ENCODE data around the gene MED7. TPM values are rescaled to one million over a fixed set of nuclear protein-coding genes. Genes with fewer than 3 reads are reported as not detected.

Gene MED7
- total and polyA plus RNA-seq, 12 donors: 9.5 to 45.3 (median 17.2) TPM

DNA sequence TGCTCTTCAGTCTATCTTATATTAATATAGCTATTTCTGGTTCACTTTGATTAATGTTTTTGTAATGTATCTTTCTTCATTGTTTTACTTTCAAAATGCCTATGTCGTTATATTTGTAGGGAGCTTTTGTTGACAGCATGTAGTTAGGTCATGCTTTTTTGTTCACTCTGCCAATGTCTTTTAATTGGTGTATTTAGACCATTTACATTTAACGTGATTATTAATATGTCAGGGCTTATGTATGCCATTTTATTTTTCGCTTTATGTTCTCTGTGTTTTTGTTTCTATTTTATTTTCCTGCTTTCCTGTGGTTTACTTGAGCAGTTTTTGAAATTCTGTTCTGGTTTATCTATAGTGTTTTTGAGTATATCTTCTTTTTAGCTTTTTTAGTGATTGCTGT is 12.6 kb upstream of the MED7 start:
- no peak overlapping the region for H3K4me3 ChIP-seq
- H3K27ac ChIP-seq: no peak overlapping the region
- intact Hi-C loops (cut with DNase I): loop anchor here in 1 of 2 donors (10.0 kb wide), 1 partner anchor 160 kb away; no protein-coding TSS in a partner anchor
- 69 to 89% (median 84%) methylated on average over 3 of the region's 3 CpGs for WGBS, 4 donors
- TF ChIP-seq POLR2A (IDR thresholded peaks at IDR 0.05): no peak
- TF ChIP-seq, protein P1, sequence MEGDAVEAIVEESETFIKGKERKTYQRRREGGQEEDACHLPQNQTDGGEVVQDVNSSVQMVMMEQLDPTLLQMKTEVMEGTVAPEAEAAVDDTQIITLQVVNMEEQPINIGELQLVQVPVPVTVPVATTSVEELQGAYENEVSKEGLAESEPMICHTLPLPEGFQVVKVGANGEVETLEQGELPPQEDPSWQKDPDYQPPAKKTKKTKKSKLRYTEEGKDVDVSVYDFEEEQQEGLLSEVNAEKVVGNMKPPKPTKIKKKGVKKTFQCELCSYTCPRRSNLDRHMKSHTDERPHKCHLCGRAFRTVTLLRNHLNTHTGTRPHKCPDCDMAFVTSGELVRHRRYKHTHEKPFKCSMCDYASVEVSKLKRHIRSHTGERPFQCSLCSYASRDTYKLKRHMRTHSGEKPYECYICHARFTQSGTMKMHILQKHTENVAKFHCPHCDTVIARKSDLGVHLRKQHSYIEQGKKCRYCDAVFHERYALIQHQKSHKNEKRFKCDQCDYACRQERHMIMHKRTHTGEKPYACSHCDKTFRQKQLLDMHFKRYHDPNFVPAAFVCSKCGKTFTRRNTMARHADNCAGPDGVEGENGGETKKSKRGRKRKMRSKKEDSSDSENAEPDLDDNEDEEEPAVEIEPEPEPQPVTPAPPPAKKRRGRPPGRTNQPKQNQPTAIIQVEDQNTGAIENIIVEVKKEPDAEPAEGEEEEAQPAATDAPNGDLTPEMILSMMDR (IDR thresholded peaks at IDR 0.05): no peak
- no peaks in the 10 kb centered on the region for H3K36me3 ChIP-seq (replicated peaks in 1 of 2)
- DNase-seq: no peak
- no peaks in the 10 kb centered on the region for H3K4me1 ChIP-seq (replicated peaks in 1 of 2)
- no peaks in the 10 kb centered on the region for H3K9me3 ChIP-seq (replicated peaks in 1 of 3)
- peaks cover 3% of the 10 kb centered on the region for H3K27me3 ChIP-seq

DNA sequence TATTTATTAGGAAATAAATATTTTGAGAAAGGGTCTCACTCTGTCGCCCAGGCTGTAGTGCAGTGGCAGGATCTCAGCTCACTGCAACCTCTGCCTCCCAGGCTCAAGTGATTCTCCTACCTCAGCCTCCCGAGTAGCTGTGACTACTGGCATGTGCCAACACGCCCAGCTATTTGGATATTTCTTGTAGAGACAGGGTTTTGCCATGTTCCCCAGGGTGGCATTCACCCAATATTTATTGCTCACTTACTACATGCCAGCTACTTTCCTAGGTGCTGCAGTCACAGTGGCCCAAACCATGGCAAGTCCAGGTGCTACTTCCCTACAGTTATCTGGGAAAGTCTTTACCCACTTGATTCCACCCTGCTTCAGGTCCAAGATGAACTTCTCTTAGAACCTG is 8.3 kb upstream of the MED7 start:
- no peaks in the 10 kb centered on the region for H3K36me3 ChIP-seq (replicated peaks in 1 of 2)
- TF ChIP-seq POLR2A (IDR thresholded peaks at IDR 0.05): no peak
- TF ChIP-seq, protein P1 (IDR thresholded peaks at IDR 0.05): no peak
- 81 to 93% (median 85%) methylated on average over 3 of the region's 3 CpGs for WGBS, 4 donors

DNA sequence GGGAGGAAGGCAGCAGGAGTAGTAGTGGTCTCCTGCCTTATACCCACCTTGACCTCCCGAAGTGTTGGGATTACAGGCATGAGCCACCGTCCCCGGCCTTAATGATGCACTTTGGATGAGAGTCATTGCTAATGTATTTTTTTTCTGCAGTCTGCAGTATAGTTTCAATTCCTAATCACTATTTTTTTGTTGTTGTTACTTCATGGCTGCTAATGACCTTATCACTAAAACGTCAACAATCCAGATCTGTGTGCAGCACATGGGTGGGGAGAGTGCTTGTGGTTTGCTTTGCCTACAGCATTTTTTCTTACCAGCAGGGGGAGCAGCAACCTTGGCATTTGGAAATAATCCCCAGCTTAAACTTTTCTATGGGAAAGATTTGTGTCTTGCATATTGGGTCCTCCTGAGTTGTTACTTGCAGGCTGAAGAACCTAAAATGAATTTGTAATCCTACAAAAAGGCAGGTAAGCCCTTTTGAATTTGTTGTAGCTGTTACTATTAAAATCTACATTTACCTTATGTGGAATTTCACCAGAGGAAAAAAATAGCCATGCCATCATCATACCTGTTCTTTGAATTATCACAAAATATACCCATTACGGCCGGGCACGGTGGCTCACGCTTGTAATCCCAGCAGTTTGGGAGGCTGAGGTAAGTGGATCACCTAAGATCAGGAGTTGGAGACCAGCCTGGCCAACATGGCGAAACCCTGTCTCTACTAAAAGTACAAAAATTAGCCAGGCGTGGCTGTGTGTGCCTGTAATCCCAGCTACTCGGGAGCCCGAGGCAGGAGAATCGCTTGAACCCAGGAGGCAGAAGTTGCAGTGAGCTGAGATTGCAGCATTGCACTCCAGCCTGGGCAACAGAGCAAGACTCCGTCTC is 6.3 kb upstream of the MED7 start:
- DNase-seq: peak; percentile 62 to 88 (median 72)
- 57 to 70% (median 65%) methylated on average over 14 of the region's 14 CpGs for WGBS, 4 donors
- Histone ChIP-seq H3K4me3 (no peak overlapping the region), H3K4me1 (replicated peaks in 1 of 2) (peaks cover 0 to 5% of the 10 kb centered on the region in 2 donors), H3K27me3 (no peaks in the 10 kb centered on the region), H3K36me3 (replicated peaks in 1 of 2) (no peaks in the 10 kb centered on the region), H3K9me3 (replicated peaks in 1 of 3) (no peaks in the 10 kb centered on the region), H3K27ac (no peak overlapping the region)
- no peak for TF ChIP-seq POLR2A (IDR thresholded peaks at IDR 0.05)
- TF ChIP-seq, protein P1 (IDR thresholded peaks at IDR 0.05): peak; percentile 74 to 88 (median 80)
- intact Hi-C loops (cut with DNase I): no loop called here

More for the DNA sequence above, 8.3 kb upstream of the MED7 start:
- DNase-seq: no peak
- intact Hi-C loops (cut with DNase I): loop anchor here in 1 of 2 donors (10.0 kb wide), 1 partner anchor 164 kb away; no protein-coding TSS in a partner anchor
- Histone ChIP-seq H3K4me3 (no peak overlapping the region), H3K27me3 (no peaks in the 10 kb centered on the region), H3K4me1 (replicated peaks in 1 of 2) (peaks cover 0 to 5% of the 10 kb centered on the region in 2 donors), H3K9me3 (replicated peaks in 1 of 3) (no peaks in the 10 kb centered on the region), H3K27ac (no peak overlapping the region)

DNA sequence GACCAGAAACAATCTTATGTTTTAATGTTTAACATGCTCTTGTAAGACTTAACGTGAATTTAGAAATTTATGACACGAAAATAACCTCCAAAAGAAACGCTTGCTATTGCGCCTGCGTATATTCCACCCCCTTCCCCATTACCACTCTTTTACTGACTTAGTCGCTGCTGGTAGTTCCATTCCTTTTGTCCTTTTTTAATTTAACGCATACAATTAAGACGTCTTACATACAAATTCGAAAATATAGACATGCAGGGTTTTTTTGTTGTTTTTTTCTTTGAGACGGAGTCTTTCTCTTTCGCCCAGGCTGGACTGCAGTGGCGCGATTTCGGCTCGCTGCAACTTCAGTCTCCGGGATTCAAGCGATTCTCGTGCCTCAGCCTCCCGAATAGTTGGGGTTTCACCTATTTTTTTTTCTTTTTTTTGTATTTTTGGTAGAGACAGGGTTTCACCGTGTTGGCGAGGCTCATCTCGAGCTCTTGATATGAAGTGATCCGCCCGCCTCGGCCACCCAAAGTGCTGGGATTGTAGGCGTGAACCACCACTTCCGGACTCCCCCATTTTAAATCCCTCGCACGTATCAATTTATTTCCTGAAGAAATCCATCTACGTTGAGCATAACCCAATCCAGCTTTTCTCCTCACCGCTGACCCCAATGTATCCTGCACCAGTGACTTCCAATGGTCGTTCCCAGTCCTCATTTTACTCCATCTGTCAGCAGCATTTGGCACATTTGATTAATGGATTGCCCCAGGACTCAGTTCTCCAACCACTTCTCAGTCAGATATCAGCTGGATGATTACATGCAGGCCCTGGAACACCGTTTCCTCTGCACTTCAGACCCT is 684 bp upstream of the MED7 start:
- Histone ChIP-seq H3K4me1 (replicated peaks in 1 of 2) (peaks cover 7 to 12% of the 10 kb centered on the region in 2 donors), H3K4me3 (peak overlapping the region in 3 of 4 donors; percentile 57 to 91 (median 82)), H3K27ac (peak overlapping the region; percentile 81 to 97 (median 93)), H3K36me3 (replicated peaks in 1 of 2) (no peaks in the 10 kb centered on the region), H3K9me3 (replicated peaks in 1 of 3) (no peaks in the 10 kb centered on the region), H3K27me3 (no peaks in the 10 kb centered on the region)
- WGBS, 4 donors: 7 to 25% (median 10%) methylated on average over 33 of the region's 33 CpGs
- intact Hi-C loops (cut with DNase I): no loop called here
- DNase-seq: peak; percentile 36 to 79 (median 48)
- TF ChIP-seq, protein P1 (IDR thresholded peaks at IDR 0.05): no peak
- TF ChIP-seq POLR2A (IDR thresholded peaks at IDR 0.05): no peak

All from adrenal gland (tissue), 12 donors.